ENCODE data around the gene DHRS3.
"Not testable (repeated sequence)": the region's sequence is repeated elsewhere in the genome, so short reads cannot be mapped to it uniquely, and the experiment has no call there.

Gene DHRS3

DNA sequence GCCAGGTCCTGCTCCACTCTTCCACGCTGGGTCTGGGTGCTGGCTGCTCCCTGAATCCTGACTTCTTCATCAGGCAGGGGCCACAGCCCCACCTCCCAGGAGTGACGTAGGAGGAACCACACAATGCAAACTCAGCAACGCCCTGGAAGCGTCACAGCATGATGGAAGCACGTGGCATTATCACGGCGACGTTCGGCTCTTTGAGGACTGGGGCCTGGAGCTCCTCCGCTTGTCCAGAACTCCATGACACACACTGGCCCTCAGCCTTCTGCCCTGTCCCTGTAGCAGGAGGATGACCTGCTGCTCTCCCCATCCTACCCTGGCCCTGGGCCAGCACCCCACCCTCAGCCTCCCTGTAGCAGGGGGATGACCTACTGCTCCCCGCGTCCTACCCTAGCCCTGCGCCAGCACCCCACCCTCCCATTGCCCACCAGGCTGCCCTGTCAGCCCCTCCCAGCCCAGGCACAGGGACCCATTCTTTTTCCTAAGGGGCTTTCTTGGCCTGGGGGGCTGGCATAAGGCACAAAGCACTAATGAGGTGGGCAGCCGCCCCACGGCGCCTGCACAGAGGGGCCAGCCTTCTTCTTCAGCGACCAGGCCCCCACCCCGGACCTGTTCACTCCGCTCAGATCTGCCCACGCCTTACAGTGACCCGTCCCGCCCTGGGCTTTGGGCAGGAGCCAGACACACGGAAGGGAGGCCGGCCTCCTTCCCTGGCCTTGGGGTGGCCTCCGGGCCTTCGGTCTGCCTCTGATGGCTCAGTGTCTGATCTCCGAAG is 65.7 kb downstream of the DHRS3 start:
- no peak for DNase-seq

- no peak for DNase-seq
These were observed 66.4 kb downstream of the DHRS3 start for GRCh38 chr1:12551584-12551983.

- no peak for DNase-seq
These were observed 68.3 kb downstream of the DHRS3 start for GRCh38 chr1:12549460-12550349.

DNA sequence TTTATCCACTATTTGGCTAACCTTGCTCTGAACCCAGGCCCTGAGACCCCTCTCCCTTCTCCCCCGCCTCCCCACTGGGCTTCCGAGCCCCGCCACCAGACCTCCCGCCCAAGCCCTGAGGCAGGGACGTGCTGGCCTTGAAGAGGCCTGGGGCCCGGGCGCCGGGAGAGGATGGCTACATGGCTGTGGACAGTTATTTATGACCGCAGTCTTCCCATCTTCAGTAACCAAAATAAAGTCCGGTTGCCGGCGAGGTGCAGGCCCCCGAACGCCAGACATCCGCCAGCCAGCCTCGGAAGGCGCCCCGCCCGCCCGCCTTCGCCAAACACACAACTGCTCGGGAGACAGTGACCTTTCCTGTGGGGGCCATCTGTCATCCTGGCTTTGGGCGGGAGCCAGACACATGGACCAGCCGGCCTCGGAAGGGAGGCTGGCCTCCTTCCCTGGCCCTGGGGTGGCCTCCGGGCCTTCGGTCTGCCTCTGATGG is 69.0 kb downstream of the DHRS3 start:
- no peak for DNase-seq

DNA sequence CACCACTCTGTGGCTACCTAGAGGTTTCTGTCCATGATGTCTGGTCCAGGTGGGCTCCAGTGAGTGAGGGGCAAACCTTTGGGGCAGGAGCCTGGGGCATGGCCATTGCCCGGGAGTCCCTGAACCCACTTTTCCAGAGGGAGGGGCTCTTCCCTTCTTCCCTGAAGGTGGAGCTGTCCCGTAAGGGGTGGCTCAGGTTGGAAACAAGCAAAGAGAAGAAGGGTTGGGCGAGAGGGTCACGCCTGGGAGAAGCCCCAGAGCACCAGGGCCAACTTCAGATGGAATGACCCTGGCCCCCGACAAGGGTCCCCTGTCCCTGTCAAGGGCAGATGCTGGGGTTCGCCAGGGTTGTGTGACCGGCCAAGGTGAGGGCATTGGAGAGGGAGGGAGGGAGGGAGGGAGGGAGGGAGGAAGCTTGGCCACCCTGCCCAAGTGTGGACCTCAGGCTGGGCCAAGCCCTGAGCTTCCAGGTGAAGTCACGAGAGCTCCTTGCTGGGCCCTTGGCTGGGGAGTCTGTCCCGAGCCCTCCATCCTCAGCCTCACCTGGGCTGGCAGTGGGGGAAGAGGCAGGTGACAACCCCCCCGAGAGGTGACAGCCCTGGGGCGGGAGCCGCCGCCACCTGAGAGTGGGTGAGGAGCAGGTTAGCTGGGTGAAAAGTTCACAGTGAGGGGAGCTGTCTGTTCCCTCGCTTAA is 69.6 kb downstream of the DHRS3 start:
- no peak for DNase-seq

- DNase-seq, result no peak
These were observed 70.3 kb downstream of the DHRS3 start for GRCh38 chr1:12547586-12548225.

- DNase-seq, result no peak
These were observed 71.0 kb downstream of the DHRS3 start for GRCh38 chr1:12546771-12547585.

DNA sequence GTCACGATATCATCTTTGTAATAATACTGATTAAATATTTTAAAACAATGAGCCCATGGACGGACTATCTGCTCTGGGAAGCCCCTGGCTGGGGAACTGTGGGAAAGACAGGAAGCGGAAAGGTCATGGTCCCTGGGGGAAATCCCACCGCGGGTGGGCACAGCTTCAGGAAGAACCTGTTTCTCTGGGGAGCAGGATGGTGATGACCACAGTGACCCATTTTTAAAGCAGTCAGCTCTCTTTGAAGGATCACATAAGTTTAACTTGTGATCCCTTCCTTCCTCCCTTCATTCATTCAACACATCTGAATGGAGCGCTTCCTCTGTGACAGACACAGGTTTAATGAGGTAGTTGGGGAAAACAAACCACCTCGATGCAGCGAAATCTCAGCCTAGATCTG is 73.0 kb downstream of the DHRS3 start:
- no peak for DNase-seq

GRCh38 chr1:12544357-12544756 is 73.7 kb downstream of the DHRS3 start:
- DNase-seq, result no peak

DNA sequence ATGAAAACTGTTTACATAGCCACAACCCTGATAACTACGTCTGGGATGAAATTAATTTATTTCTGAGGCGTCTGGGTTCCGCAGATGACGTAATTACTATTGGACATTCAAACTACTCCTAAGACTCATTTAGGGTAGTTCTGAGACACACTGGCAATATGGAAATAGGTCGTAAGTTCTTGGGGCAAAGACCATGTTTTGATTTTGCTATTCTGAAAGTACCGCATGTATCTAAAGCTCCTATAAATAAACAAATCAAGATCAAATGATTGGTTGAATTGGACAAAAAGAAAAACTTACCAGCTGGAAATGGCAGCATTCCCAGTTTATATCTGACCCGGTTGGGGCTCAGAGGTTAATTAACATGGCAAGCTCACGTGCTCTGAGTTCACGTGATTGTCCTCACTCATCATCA is 74.3 kb downstream of the DHRS3 start:
- DNase-seq, result no peak

- DNase-seq, result no peak
These were observed 75.1 kb downstream of the DHRS3 start for GRCh38 chr1:12542616-12543592.

DNA sequence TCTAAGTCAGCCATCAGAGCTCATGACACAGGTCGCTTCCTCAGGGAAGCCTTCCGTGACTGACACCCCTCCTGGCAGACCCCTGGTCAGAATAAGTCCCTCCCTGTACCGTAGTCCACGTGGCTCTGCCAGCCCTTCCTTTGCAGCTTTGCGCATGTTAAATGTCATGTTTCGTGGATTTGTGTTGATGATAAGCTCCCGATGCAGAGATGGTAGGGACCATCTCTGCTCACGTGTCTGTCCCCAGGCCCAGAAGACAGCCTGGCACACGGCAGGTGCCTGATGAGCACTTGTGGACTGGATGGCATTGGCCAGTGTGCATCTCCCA is 75.9 kb downstream of the DHRS3 start:
- no peak for DNase-seq

DNA sequence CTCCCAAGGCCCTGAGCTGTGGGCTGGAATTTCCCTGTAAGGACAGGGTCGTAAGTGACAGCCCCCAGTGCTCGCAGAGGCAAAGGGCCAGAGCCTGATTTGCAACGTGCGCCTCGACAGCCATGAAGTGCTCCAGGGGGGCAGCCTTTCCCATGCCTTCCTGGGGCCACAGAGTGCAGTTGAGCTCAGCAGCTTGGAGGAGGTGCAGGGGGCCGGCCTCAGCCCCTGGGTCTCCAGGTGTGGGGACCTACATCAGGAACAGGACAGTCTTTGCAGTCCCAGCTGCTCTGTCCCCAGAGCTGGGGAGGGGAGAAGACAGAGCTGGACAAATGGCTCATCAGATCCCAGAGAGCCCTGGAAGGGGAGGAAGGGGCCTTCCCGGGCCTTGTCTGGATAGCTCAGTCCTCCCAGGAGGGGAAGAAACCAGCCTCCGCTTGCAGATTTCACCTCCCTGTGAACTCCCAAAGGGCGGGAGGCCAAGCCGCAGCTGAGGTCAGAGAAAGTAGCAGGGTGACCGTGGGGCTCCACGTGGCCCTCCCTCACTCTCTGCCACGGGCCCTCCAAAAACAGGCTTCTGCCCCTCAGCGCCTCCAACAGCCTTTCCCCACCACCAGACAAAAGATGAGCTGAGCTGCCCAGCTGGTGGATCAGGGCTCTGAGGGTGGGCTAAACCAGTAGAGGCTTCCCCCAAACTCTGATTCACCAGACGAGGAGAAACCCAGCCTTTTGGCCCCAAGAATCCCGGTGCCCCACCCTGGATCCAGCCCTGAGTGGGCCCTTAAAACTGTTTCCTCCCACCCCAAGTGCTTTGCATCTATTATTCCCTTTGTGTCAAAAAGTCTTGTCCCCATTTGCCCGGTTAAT is 76.5 kb downstream of the DHRS3 start:
- no peak for DNase-seq

DNA sequence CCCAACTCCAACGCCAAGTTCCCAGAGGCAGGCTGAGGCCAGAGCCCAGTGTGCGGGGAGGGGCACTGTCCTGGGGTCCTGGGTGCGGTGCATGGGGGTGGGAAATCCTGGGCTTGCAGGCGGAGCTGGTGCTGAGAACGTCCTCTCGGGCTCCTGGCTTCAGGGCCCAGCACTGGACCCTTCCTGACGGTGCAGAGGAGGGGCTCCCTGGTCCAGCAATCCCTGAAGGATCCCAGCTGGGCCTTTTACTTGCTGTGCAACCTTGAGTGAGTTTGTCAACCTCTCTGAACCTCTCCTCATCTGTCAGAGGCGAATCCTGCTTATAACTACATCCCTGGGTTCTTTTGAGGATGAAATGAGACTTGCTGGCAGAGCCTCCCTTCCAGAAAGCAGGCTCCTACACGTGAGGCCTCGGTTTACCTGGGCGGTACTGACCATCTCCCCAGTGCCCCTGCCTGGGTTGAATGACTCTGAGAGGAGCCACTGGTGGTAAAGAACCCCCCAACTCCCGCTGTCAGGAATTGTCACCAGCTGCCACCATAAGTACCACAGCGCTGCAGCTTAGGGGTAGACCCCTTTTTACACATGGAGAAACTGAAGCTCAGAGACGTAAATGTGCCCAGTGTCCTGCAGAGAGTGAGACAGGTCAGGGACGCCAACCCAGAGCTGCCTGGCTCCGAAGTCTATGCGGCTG is 77.3 kb downstream of the DHRS3 start:
- DNase-seq, result no peak

DNA sequence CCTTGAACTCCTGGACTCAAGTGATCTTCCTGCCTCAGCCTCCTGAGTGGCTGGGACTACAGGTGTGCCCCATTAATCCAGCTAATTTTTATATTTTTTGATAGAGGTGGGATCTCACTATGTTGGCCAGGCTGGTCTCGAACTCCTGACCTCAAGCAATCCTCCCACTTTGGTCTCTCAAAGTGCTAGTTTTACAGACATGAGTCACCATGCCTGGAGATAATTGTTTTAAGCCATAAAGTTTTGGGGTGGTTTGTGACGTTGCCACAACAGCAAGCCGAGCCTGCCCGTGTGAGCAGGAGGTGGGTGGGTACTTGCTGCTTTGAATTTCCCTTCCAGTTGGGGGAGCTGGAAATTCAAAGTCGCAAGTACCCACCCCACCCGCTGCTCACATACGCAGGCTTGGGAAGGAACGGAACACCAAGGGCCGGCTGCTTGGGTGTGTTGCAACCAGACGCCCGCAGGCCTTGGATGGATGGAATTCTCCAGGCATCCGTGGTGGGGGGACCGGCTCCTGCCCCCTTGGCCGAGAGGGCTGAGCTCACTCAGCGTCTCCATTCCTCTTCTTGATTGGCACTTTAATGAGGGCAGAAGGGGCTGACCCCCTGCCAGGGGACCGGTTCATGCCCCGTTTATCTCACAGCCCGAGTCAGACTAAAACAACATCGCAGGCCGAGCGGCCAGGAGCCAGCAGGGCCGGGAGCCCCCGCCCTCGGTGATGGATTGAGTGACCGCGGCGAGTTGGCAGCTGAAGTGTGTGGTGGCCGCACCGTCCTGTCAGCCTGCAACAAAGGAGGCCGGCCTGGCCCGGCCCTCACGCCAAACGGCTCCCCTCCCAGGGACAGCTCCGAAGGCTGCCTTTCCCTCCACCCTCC is 78.1 kb downstream of the DHRS3 start:
- no peak for DNase-seq

- DNase-seq, result no peak
These were observed 78.7 kb downstream of the DHRS3 start for GRCh38 chr1:12539320-12539704.

DNA sequence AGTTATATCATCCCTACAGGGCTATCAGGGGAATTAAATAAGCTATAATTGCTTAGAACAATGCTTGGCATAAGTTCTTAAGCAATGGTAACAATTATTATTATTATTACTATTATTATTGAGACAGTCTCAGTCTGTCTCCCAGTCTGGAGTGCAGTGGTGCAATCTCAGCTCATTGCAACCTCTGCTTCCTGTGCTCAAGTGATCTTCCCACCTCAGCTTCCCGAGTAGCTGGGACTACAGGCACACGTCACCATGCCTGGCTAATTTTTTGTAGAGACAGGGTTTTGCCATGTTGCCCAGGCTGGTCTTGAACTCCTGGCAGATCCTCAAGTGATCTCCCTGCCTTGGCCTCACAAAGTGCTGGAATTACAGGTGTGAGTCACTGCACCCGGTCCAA is 79.5 kb downstream of the DHRS3 start:
- DNase-seq, result not testable (repeated sequence)

- DNase-seq, result no peak
These were observed 80.0 kb downstream of the DHRS3 start for GRCh38 chr1:12537906-12538461.
